ENCODE measurements around the gene STON2. TPM values are rescaled to one million over a fixed set of nuclear protein-coding genes. Genes with fewer than 3 reads are reported as not detected.
"Not testable (repeated sequence)": the region's sequence is repeated elsewhere in the genome, so short reads cannot be mapped to it uniquely, and the experiment has no call there.

The STON2 gene
- total RNA-seq, 1 donor from 2014 or later = 175 TPM

- DNase-seq (ENCODE audit: low read depth in 2 of 2) = peak; percentile 66 to 85
These were observed 130.8 kb downstream of the STON2 start for GRCh38 chr14:81269100-81269978.

GRCh38 chr14:81268016-81268416 lies 132.1 kb downstream of the STON2 start:
- DNase-seq (ENCODE audit: low read depth in 2 of 2) = no peak

- no peak for DNase-seq (ENCODE audit: low read depth in 2 of 2)
These were observed 134.4 kb downstream of the STON2 start for GRCh38 chr14:81265636-81266169.

- no peak for DNase-seq (ENCODE audit: low read depth in 2 of 2)
These were observed 135.5 kb downstream of the STON2 start for GRCh38 chr14:81264671-81265070.

- DNase-seq (ENCODE audit: low read depth in 2 of 2) = no peak
These were observed 136.2 kb downstream of the STON2 start for GRCh38 chr14:81263777-81264410.

- peak in 1 of 2 donors; percentile 56 for DNase-seq (ENCODE audit: low read depth in 2 of 2)
These were observed 138.9 kb downstream of the STON2 start for GRCh38 chr14:81261176-81261575.

- DNase-seq (ENCODE audit: low read depth in 2 of 2) = no peak
These were observed 139.4 kb downstream of the STON2 start for GRCh38 chr14:81260732-81261131.

- DNase-seq (ENCODE audit: low read depth in 2 of 2) = no peak
These were observed 143.7 kb downstream of the STON2 start for GRCh38 chr14:81256289-81256960.

- DNase-seq (ENCODE audit: low read depth in 2 of 2) = no peak
These were observed 147.8 kb downstream of the STON2 start for GRCh38 chr14:81252278-81252677.

- DNase-seq (ENCODE audit: low read depth in 2 of 2) = no peak
These were observed 152.8 kb downstream of the STON2 start for GRCh38 chr14:81247271-81247766.

- DNase-seq (ENCODE audit: low read depth in 2 of 2) = no peak
These were observed 153.5 kb downstream of the STON2 start for GRCh38 chr14:81246461-81247270.

- no peak for DNase-seq (ENCODE audit: low read depth in 2 of 2)
These were observed 154.4 kb downstream of the STON2 start for GRCh38 chr14:81245771-81246170.

- not testable (repeated sequence) for DNase-seq (ENCODE audit: low read depth in 2 of 2)
These were observed 155.7 kb downstream of the STON2 start for GRCh38 chr14:81244431-81244830.

GRCh38 chr14:81243499-81243898 lies 156.6 kb downstream of the STON2 start:
- DNase-seq (ENCODE audit: low read depth in 2 of 2) = no peak

- DNase-seq (ENCODE audit: low read depth in 2 of 2) = not testable (repeated sequence)
These were observed 163.3 kb downstream of the STON2 start for GRCh38 chr14:81236849-81237248.

GRCh38 chr14:81236138-81236537 lies 164.0 kb downstream of the STON2 start:
- DNase-seq (ENCODE audit: low read depth in 2 of 2) = no peak

GRCh38 chr14:81235096-81235495 lies 165.0 kb downstream of the STON2 start:
- DNase-seq (ENCODE audit: low read depth in 2 of 2) = no peak

- DNase-seq (ENCODE audit: low read depth in 2 of 2) = peak in 1 of 2 donors; percentile 43
These were observed 165.8 kb downstream of the STON2 start for GRCh38 chr14:81234278-81234677.

GRCh38 chr14:81233615-81234014 lies 166.5 kb downstream of the STON2 start:
- no peak for DNase-seq (ENCODE audit: low read depth in 2 of 2)

GRCh38 chr14:81231540-81231939 lies 168.6 kb downstream of the STON2 start:
- DNase-seq (ENCODE audit: low read depth in 2 of 2) = no peak

- DNase-seq (ENCODE audit: low read depth in 2 of 2) = no peak
These were observed 175.9 kb downstream of the STON2 start for GRCh38 chr14:81224222-81224621.

All from lung microvascular endothelial cell (primary cell).